Thyroid gland (tissue), 4 donors: Measurements from ENCODE around the gene VPS9D1.

Experiments
- POLR2A ChIP-seq, 2 donors: fragments of 450-650 bp; IDR thresholded peaks; one replicate each; pipeline ENCODE4 v1.6.1; 2017; ENCODE audit warnings: antibody characterized with exemption in 2 of 2, mild to moderate bottlenecking in 2 of 2, moderate library complexity in 1 of 2
- TF ChIP-seq, protein P1 (sequence below), 6 experiments: fragments of 200-600 bp in 3 of 6; fragments of 450-650 bp in 3 of 6; sonication (generic) in 3 of 6; IDR thresholded peaks; one replicate each; pipeline ENCODE4 v1.5.1; 2016 to 2019; ENCODE audit warnings: antibody characterized with exemption in 6 of 6, mild to moderate bottlenecking in 2 of 6, inconsistent platforms in 1 of 6, moderate library complexity in 1 of 6

DNA sequence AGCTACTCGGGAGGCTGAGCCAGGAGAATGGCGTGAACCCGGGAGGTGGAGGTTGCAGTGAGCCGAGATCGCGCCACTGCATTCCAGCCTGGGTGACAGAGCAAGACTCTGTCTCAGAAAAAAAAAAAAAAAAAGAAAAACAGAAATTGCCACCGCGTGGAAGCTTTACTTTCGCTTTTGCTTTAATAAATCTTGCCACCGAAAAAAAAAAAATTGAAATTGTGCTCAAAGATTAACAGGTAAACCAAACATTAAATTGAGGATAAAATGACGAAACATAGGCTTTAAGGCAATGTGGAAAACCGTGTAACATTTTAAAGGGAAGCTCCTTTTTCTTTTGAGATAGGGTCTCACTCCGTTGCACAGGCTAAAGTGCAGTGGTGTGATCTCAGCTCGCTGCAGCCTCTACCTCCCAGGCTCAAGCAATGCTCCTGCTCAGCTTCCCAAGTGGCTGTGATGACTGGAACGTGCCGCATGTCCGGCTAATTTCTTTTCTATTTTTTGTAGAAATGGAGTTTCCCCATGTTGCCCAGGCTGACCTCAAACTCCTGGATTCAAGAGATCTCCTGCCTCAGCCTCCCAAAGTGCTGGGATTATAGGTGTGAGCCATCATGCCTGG, 40.7 kb upstream of the VPS9D1 start:
- no peak for TF ChIP-seq POLR2A (IDR thresholded peaks at IDR 0.05)
- TF ChIP-seq, protein P1, sequence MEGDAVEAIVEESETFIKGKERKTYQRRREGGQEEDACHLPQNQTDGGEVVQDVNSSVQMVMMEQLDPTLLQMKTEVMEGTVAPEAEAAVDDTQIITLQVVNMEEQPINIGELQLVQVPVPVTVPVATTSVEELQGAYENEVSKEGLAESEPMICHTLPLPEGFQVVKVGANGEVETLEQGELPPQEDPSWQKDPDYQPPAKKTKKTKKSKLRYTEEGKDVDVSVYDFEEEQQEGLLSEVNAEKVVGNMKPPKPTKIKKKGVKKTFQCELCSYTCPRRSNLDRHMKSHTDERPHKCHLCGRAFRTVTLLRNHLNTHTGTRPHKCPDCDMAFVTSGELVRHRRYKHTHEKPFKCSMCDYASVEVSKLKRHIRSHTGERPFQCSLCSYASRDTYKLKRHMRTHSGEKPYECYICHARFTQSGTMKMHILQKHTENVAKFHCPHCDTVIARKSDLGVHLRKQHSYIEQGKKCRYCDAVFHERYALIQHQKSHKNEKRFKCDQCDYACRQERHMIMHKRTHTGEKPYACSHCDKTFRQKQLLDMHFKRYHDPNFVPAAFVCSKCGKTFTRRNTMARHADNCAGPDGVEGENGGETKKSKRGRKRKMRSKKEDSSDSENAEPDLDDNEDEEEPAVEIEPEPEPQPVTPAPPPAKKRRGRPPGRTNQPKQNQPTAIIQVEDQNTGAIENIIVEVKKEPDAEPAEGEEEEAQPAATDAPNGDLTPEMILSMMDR (IDR thresholded peaks at IDR 0.05) = no peak
